Measurements from ENCODE around the gene CA11. TPM values are rescaled to one million over a fixed set of nuclear protein-coding genes. Genes with fewer than 3 reads are reported as not detected.

CA11 gene
- total and polyA plus RNA-seq, 2 donors from 2014 or later, result 11.6 to 42.3 TPM

GRCh38 chr19:48600679-48601417 lies 45.1 kb downstream of the CA11 start:
- FAIRE-seq, result no peak
- no peak for DNase-seq
- TF ChIP-seq CTCF (IDR thresholded peaks at IDR 0.05; ENCODE audit: borderline replicate concordance, extremely low read depth, insufficient read depth), result no peak
- Histone ChIP-seq H3K4me1 (ENCODE audit: control insufficient read depth in 2 of 3, insufficient read depth in 2 of 3, low read depth in 1 of 3, low read length in 3 of 3) (no peaks in the 10 kb centered on the region), H3K27me3 (ENCODE audit: control insufficient read depth, insufficient read depth, low read length) (no peaks in the 10 kb centered on the region), H3K9ac (ENCODE audit: low read length in 3 of 3) (no peak overlapping the region), H3K36me3 (ENCODE audit: control insufficient read depth in 2 of 3, insufficient read depth in 3 of 3, low read length in 3 of 3) (no peaks in the 10 kb centered on the region), H3K27ac (ENCODE audit: low read depth in 2 of 2, low read length in 2 of 2) (no peak overlapping the region), H3K9me3 (ENCODE audit: control insufficient read depth in 2 of 3, insufficient read depth in 1 of 3, low read length in 3 of 3) (no peaks in the 10 kb centered on the region), H3K4me3 (ENCODE audit: low read length in 3 of 3) (no peak overlapping the region)
- intact Hi-C loops (cut with DNase I), result no loop called here

GRCh38 chr19:48598996-48599700 lies 46.8 kb downstream of the CA11 start:
- no peak for FAIRE-seq
- peak in 3 of 5 donors; percentile 37 to 62 (median 44) for DNase-seq
- no peaks in the 10 kb centered on the region for H3K36me3 ChIP-seq (ENCODE audit: control insufficient read depth in 2 of 3, insufficient read depth in 3 of 3, low read length in 3 of 3)
- H3K4me3 ChIP-seq (ENCODE audit: low read length in 3 of 3), result no peak overlapping the region
- no peak overlapping the region for H3K9ac ChIP-seq (ENCODE audit: low read length in 3 of 3)
- intact Hi-C loops (cut with DNase I), result no loop called here
- H3K27me3 ChIP-seq (ENCODE audit: control insufficient read depth, insufficient read depth, low read length), result no peaks in the 10 kb centered on the region
- H3K4me1 ChIP-seq (ENCODE audit: control insufficient read depth in 2 of 3, insufficient read depth in 2 of 3, low read depth in 1 of 3, low read length in 3 of 3), result no peaks in the 10 kb centered on the region
- TF ChIP-seq CTCF (IDR thresholded peaks at IDR 0.05; ENCODE audit: borderline replicate concordance, extremely low read depth, insufficient read depth), result no peak
- H3K27ac ChIP-seq (ENCODE audit: low read depth in 2 of 2, low read length in 2 of 2), result no peak overlapping the region
- H3K9me3 ChIP-seq (ENCODE audit: control insufficient read depth in 2 of 3, insufficient read depth in 1 of 3, low read length in 3 of 3), result no peaks in the 10 kb centered on the region

GRCh38 chr19:48596679-48597465 lies 49.1 kb downstream of the CA11 start:
- Histone ChIP-seq H3K4me3 (ENCODE audit: low read length in 3 of 3) (no peak overlapping the region), H3K9me3 (ENCODE audit: control insufficient read depth in 2 of 3, insufficient read depth in 1 of 3, low read length in 3 of 3) (no peaks in the 10 kb centered on the region), H3K27ac (ENCODE audit: low read depth in 2 of 2, low read length in 2 of 2) (no peak overlapping the region), H3K4me1 (ENCODE audit: control insufficient read depth in 2 of 3, insufficient read depth in 2 of 3, low read depth in 1 of 3, low read length in 3 of 3) (no peaks in the 10 kb centered on the region), H3K36me3 (ENCODE audit: control insufficient read depth in 2 of 3, insufficient read depth in 3 of 3, low read length in 3 of 3) (no peaks in the 10 kb centered on the region), H3K9ac (ENCODE audit: low read length in 3 of 3) (no peak overlapping the region), H3K27me3 (ENCODE audit: control insufficient read depth, insufficient read depth, low read length) (no peaks in the 10 kb centered on the region)
- DNase-seq (no peak), FAIRE-seq (no peak)
- intact Hi-C loops (cut with DNase I), result no loop called here
- TF ChIP-seq CTCF (IDR thresholded peaks at IDR 0.05; ENCODE audit: borderline replicate concordance, extremely low read depth, insufficient read depth), result no peak
